Renal pelvis (tissue), 4 donors: Measurements from ENCODE around the gene FN3KRP. TPM values are rescaled to one million over a fixed set of nuclear protein-coding genes. Genes with fewer than 3 reads are reported as not detected.

Source experiments
- DNase-seq: peaks from one replicate; pipeline ENCODE4 v3.0.0-alpha.2; 2013
- polyA plus RNA-seq, 3 donors: library from polyadenylated mRNA; unstranded; fragments of 120-200 nt; gene quantifications; one replicate each; pipeline ENCODE4 v1.2.1, GENCODE V29; 2013; ENCODE audit not compliant: insufficient read length in 3 of 3

The FN3KRP gene
- polyA plus RNA-seq, 3 donors: 48.1 to 52.8 (median 51.8) TPM

DNA sequence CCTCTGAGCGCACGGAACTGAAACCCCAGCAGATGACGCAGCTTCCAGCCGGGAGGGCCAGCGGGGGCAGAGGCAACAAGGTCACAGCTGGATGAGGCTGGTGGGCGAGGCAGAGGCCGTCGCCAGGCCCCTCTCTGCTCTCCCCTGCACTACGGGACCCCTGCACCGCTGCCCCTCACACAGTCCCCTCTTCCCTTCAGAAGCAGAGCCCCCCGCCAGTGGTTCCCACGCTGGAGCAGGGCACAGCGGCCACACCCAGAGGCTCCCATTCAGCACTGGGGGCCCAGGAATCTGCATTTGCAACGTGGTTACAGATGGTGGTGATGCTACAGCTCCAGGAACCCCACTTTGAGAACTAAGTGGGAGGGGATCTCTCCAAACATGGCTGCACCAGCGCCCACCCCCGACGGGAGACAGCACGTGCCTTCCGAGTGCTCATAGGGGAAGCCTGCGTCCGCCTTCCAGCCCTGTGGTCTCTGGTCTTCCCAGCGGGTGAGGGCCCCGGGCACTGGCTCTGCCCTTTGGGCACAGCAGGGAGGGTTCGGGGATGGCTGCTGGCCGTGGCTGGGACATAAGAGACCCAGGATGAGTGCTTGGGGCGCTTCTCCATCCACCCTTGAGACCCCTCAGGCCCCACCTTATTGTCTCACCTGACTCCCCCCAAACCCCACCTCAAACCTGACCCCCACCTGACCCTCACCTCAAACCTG is 13.3 kb upstream of the FN3KRP start:
- DNase-seq: no peak

DNA sequence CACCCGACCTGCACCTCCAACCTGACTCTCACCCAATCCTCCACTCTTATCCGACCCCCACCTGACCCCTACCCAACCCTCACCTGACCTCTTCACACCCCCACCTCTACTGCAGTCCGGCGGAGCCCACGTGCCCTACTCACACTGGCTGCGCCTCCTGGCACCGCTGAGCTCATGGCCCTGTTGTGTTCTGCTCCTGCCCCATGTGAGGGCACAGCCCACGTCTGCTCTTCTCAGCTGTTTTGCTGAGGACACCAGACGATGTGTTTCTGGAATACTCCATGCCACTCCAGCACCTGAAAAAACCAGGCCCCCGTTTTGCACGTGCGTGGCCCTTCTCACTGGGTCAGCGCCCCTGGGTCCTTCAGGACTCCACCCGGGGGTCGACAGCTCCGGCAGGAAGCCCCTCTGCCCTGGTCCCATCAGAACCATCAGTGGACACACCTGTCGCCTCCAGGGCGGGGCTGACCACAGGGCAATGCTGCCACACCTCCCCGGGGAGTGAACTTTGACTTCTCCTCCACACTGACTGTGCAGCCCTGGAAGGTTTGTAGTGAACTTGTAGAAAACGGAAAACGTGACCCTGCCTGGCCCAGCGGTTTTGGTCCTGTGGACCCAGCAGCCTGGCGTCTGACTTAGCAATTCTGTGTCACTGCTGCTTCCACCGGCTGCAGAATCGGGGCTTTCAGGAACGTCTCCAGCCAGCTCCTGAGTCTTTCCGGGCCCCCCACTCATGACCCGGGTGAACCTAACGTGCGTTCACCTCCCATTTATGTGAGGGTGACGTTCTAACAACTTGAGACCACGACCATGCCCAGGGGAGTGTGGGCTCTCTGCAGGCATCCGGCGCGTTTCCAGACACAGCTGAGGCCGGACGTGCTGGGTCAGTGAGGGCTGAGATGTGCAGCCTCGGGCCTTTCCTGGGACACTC is 12.3 kb upstream of the FN3KRP start:
- DNase-seq: no peak

DNA sequence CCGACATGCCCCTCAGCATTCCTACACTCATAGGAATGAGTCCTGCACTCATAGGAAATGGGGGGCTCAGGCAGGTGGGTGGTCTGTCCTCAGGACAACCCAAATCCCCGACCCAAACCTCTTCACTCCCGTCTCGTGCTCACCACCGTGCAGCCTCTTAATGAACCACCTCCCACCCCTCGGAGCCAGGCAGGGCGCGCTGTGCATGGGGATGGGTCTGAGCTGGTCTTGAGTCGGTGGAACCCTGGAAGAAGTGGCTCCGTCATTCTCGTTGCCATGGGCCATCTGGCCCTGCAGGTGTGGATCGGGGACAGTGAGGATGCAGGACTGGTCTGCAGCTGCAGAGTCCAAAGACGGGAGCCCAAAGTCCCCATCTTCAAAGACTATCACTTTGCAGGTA is 11.6 kb upstream of the FN3KRP start:
- no peak for DNase-seq

DNA sequence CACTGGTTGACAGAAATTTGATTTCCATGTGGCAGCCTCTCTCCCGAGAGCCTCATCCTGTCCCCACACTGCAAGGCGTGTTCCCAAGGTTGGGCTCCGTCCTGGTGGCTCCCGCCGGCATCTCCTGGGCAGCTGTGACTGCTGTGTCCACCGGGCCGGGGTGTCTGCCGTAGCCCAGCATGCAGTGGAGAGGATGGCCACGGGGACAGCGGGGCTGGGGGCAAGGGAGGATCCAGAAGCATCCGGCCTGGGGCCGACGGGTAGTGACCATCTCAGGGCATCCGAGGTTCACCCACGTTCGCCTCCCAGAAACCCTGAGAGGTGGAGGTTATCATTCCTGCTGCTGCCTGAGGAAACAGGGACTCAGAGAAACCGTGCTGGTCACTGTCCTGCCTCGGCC is 10.8 kb upstream of the FN3KRP start:
- DNase-seq: no peak

DNA sequence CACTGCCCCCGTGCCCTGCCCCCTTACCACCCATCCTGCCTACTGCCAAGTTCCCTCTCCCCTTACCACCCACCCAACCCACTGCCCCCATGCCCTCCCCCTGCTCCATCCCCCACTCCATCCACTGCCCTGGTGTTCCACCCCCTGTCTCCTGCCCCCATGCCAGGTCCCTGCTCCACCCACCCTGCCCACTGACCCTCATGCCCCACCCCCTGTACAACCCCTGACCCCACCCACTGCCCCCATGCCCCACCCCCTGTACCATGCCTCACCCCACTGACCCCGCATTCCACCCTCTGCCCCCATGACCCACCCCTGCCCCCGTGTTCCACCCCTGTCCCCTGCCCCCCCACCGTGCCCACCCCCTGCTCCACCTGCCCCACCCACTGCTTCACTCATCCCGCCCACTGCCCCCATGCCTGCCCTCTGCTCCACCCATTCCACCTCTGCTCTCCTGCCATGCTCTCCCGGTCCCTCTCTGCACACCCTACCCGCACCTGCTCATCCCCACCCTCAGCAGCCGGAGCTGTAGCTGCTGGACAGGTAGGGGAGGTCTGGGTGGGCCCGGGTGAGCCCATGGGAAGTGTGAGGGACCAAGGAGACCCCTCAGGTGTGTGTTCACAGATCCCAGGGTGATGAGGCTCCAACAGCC is 7.4 kb upstream of the FN3KRP start:
- DNase-seq: no peak

DNA sequence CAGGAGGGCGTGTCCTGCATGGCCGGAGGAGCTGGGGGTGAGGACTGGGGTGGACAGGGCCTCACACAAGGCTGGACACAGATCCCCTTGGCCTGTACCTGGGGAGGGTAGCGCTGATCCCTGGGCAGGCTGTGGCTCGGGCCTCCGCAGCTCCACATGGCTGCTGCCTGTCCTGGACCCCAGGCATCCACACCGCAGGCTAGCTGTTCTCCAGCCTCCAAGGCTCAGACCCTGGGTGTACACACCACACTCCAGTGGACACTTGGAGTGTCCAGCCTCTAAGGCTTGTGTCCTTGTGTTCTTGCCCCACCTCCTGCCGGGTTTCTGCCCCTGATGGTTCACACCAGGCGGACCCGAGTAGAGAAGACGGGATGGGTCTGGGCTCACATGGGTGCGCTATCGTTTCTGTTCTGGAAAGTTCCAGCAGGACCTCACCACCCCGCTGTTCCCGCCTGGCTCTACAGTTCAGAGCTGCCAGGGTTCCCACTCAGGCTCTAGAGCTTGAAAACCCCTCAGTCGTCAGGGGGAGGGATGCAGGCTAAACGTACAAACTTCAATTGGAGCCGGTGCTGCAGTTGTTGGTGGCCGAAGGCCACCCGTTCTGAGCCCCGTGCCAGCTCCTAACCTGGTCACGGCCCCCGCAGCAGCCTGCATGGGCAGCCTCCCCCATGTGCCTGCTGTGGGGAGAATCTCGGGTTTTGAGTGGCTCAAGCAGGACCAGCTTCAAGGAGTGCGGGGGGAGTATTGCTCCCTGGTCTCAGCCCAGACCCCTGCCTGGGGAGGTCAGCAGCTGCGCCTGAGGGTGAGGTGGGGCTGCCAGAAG is 6.6 kb upstream of the FN3KRP start:
- no peak for DNase-seq

DNA sequence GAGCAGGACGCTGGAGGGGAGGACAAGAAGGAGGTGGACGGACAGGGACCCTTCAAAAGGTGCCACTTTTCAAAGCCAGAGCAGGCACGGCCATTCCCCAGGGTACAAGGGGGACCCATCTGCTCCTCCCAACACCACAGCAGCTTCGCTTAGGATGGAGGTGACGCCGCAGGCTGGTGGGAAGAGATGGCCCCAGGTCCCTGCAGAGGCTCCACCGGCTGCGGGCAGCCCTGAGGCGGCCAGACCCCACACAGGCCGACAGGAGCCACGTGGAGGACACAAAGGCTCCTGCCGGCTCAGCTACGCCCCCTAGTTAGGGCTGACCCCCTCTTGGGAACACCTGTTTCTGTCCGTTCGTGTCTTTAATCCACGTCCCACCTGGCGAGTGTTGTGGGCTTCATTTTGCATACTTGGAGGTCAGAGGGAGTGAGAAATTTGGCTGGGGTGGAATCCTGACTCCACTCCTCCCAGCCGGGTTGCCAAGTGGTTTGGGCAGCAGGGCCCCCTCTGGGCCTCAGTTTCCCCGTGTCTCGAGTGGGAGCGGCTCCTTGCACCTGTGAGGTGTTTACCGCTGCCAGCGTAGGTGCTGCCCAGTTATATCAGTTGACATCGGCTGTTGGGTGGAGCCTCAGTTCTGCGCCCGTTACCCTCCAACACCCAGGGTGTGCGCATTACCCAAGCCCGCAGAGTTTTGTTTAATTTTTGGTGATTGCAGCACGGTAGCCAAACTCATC is 5.8 kb upstream of the FN3KRP start:
- no peak for DNase-seq

DNA sequence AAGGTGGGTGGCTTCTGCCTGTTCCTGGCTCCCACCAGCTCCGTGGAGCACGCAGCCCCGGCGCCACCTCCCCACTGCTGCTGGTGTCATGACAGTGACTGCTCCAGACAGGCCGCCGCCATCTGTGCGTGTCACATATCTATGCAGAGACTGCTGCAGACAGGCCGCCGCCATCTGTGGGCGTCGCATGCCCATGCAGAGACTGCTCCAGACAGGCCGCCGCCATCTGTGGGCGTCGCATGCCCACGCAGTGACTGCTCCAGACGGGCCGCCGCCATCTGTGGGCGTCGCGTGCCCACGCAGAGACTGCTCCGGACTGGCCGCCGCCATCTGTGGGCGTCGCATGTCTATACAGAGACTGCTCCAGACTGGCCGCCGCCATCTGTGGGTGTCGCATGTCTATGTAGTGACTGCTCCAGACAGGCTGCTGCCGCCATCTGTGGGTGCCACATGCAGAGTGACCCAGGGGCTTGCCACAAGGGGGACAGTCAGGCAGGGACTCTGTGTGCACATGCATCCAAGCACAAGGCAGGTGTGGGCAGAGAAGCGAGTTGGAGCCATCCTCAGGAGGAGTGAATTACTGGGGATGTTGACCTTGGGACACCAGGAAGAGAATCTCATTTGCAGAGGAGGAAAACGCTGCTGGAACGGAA is 3.3 kb upstream of the FN3KRP start:
- DNase-seq: no peak

DNA sequence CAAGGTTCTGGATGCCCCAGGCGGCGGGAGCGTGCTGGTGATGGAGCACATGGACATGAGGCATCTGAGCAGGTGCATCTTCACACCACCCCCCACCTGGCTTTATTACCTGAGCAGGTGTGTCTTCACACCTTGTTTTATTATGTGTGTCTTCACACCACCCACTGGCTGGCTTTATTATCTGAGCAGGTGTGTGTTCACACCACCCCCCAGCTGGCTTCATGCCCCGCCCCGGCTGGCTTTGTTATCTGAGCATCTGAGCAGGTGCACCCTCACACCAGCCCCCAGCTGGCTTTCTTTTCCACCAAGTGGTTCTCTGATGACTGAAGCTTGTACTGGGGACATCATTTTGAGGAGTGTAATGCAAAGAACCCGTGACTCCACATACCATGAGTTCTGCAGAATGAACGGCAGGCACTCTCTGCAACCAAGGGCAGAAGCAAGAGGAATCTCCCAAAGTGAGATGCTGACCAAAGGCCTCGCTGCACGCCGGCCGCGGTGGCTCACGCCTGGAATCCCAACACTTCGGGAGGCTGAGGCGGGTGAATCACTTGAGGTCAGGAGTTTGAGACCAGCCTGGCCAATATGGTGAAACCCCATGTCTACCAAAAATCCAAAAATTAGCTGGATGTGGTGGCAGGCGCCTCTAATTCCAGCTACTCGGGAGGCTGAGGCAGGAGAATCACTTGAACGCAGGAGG is 2.6 kb downstream of the FN3KRP start:
- DNase-seq: no peak

DNA sequence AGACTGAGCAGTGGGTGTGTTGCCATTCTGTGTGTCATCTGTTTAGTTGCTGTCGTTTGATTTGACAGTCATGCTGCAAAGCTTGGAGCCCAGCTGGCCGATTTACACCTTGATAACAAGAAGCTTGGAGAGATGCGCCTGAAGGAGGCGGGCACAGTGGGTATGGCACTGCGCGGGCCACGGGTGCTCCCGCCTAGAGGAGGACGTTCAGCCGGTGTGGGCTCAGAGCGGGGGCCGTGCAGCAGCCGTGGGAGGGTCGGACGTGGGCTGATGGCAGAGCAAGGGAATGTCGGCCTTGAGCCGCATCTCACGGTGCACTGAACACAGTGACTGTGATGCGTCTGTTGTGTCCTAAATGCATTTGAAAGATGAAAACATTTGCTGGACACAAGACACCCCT is 3.7 kb downstream of the FN3KRP start:
- DNase-seq: no peak

DNA sequence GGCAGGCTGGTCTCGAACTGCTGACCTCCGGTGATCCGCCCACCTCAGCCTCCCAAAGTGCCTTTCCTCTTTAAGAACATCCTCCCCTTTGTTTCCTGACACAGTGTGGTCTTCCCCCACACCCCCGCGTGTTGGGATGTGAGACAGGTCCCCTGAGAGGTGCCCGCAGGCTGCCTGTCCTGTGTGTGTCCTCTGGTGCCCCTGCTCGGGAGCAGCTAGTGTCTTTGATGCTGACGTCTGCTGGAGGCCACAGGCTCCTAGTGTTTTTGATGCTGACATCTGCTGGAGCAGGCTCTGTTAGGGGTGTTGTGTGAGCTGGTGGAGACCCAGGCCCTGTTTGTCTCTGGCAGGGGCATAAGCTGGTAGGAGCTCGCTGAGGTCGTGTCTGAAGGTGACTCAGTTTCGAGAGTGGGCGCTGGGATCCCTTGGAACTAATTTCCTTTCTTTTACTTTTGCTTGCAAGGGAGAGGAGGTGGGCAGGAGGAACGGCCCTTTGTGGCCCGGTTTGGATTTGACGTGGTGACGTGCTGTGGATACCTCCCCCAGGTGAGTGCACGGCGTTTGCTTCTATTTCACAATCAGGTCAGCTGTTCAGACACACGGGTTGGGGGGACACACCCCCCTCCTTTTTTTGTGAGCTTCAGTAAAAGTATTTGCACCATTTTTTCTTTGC is 6.0 kb downstream of the FN3KRP start:
- no peak for DNase-seq

DNA sequence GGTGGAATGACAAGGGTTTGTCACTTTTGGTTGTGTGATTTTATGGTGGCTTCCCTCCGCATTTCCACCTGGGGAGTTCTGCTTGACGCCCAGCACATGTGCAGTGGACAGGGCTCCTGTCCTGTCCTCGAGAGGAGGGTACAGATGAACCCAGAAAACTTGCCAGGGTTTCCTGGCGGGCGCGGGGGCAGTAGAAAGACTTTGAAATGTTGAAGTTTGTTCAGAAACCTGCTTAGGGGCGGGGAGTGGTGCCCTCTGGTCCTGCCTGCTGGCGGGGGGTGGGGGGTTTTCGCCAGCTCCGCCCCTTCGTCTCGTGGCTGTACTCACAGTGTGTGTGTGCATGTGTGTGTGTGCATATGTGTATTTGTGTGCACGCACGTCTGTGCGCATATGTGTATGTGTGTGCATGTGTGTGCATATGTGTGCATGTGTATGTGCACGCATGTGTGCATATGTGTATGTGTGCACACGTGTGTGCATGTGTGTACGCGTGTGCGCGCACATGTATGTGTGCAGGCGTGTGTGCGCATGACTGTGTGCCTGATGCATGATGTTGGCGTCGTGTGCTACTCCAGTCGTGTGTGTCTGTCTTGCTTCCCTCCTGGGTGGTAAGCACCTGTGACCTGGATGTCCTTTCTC is 6.8 kb downstream of the FN3KRP start:
- no peak for DNase-seq

DNA sequence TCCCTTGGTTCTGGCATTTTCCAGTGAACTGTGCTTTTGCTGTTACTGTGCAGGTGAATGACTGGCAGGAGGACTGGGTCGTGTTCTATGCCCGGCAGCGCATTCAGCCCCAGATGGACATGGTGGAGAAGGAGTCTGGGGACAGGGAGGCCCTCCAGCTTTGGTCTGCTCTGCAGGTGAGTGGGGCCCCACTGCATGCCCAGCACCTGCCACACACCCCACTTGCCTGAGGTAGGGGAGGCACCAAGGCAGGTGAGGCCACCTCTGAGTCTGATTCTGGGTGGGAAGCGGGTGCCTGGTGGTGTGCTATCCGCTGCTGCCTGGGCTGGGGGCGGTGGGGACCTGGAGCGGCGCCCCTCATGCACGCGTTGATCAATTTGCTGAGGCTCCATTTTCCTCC is 9.9 kb downstream of the FN3KRP start:
- no peak for DNase-seq

DNA sequence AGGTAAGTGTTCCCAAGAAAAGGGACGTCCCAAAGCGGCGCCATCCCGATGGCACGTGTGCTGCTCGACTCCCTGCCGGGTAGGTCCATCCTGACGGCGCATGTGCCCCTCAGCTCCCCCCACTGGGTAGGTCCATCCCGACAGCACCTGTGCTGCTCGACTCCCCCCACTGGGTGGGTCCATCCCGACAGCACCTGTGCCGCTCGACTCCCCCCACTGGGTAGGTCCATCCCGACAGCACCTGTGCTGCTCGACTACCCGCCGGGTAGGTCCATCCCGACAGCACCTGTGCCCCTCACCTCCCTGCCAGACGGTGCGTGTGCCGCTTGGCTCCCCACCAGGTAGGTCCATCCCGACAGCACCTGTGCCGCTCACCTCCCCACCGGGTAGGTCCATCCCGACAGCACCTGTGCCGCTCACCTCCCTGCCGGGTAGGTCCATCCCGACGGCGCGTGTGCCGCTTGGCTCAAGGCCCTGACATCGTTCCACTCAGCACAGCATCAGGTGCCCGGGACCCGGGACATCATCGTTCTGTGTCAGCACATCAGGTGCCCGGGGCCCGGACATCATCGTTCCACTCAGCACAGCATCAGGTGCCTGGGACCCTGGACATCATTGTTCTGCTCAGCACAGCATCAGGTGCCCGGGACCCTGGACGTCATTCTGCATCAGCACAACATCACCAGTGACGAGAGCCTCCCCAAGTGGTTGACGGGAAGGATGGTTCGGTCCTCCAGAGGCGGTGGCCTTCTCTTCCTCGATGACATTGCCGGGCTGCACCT is 13.2 kb downstream of the FN3KRP start:
- no peak for DNase-seq

DNA sequence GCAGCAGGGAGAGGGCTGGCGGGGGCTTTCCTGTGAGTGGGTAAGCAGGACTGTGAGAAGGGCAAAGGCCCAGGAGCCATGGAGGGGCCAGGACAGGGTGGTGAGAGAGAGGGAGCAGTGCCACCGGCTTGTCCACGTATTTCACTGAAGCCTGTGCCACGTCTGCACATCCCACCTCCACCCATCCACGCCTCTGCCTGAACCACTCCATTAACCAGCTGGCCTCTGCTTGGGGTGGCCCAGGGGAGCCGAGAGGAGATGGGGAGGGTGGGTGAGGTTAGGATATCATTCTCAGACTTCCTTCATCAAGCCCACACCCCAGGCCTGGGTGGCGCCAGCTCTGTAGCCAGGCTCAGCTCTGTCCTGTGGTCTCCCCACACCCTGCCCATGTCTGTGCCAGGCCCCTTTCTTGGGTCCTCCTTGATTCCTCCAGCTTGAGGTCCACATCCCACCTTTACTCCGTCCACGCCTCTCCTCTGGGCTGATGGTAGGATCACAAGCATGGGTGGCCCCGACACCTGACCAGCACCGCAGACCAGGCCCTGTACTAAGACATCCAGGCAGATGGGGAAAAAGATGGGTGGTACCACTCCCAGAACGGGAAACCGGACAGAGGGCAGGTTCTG is 15.7 kb downstream of the FN3KRP start:
- no peak for DNase-seq

DNA sequence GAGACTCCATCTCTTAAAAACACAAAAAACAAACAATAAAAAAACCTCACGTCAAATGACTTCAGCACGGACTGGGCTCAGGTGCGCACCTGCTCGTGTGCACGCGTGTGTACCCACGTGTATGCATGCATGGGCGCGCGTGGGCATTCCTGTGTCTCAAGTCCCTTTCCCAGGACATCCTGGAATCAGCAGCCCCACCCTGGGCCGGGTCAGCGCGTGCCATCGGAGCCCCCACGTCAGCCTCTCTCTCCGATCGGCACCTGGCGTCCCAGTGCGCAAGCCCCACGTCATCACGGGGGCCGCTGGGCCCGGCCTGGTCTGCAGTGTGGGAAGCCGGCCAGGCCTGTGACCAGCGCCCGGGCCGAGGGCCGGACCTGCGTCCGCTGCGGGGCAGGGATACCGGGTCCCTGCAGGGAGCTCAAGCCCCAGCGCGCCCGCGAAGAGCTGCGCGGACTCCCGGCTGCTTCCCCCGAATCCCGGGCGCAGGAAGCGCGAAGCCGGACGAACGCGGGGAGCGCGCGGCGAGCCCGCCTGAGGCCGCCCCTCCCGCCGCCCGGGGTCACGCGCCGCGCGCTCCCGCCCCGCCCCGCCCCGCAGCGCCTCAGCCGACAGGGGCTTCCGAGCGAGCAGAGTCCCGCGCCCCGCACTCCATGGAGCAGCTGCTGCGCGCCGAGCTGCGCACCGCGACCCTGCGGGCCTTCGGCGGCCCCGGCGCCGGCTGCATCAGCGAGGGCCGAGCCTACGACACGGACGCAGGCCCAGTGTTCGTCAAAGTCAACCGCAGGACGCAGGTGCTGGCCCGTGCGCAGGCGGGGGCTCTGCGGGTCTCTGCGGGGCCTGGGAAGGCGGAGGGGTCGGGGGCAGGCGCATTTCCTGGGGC is 18.7 kb downstream of the FN3KRP start, which contains the start of gene FN3K:
TSS of gene FN3K (plus strand) at position 629 of the 880 bp plus-strand sequence. CDS start at position 651, 22 bp downstream.
- no peak for DNase-seq
